ENCODE data around the gene KRTAP4-4. TPM values are rescaled to one million over a fixed set of nuclear protein-coding genes. Genes with fewer than 3 reads are reported as not detected.

The KRTAP4-4 gene
- total RNA-seq, 4 donors from 2014 or later, result not detected

- TF ChIP-seq EP300 (IDR thresholded peaks at IDR 0.05), result no peak
- TF ChIP-seq POLR2AphosphoS5 (IDR thresholded peaks at IDR 0.05), result no peak
- TF ChIP-seq CTCF (IDR thresholded peaks at IDR 0.05), result no peak
- no peak for TF ChIP-seq POLR2A (IDR thresholded peaks at IDR 0.05; ENCODE audit: low read depth)
- no peaks in the 10 kb centered on the region for H3K4me1 ChIP-seq
- H3K4me3 ChIP-seq, result no peak overlapping the region
- no peaks in the 10 kb centered on the region for H3K36me3 ChIP-seq
- H3K27me3 ChIP-seq, result peaks cover 0 to 12% (median 0%) of the 10 kb centered on the region in 4 donors
- WGBS, result 68% methylated on average over 2 of the region's 2 CpGs
- no peak overlapping the region for H3K27ac ChIP-seq (replicated peaks in 1 of 4)
- no peak for DNase-seq (ENCODE audit: extremely low spot score)
- H3K9me3 ChIP-seq, result no peaks in the 10 kb centered on the region
- intact Hi-C loops (cut with DNase I), result no loop called here
These were observed 49.2 kb downstream of the KRTAP4-4 start for GRCh38 chr17:41111151-41111885.

Small RNAs within 50 kb of the gene (small RNA-seq; reads per million reads assigned to genes)
- gene KRTAP4-17P, result 0 reads per million in 3 donors

Other genes starting within 250 kb of the KRTAP4-4 start
- gene KRT23, start 223.1 kb downstream of the KRTAP4-4 start, total RNA-seq, result under 1 TPM in 1 of 4 donors, not detected in 3; 0.50 TPM
- not detected for gene KRT39, start 193.8 kb downstream of the KRTAP4-4 start, total RNA-seq
- not detected for gene KRT40, start 176.4 kb downstream of the KRTAP4-4 start, total RNA-seq
- gene KRTAP3-3, start 166.6 kb downstream of the KRTAP4-4 start, total RNA-seq, result not detected
- gene KRTAP3-2, start 160.8 kb downstream of the KRTAP4-4 start, total RNA-seq, result not detected
- not detected for gene KRTAP3-1, start 151.6 kb downstream of the KRTAP4-4 start, total RNA-seq
- not detected for gene KRTAP1-5, start 133.5 kb downstream of the KRTAP4-4 start, total RNA-seq
- not detected for gene KRTAP1-4, start 130.6 kb downstream of the KRTAP4-4 start, total RNA-seq
- gene KRTAP1-3, start 125.9 kb downstream of the KRTAP4-4 start, total RNA-seq, result not detected
- not detected for gene KRTAP1-1, start 119.3 kb downstream of the KRTAP4-4 start, total RNA-seq
- gene KRTAP2-1, start 113.4 kb downstream of the KRTAP4-4 start, total RNA-seq, result not detected
- not detected for gene KRTAP2-2, start 105.5 kb downstream of the KRTAP4-4 start, total RNA-seq
- not detected for gene KRTAP2-3, start 100.6 kb downstream of the KRTAP4-4 start, total RNA-seq
- not detected for gene KRTAP2-4, start 94.9 kb downstream of the KRTAP4-4 start, total RNA-seq
- gene KRTAP4-7, start 76.6 kb downstream of the KRTAP4-4 start, total RNA-seq, result not detected
- gene KRTAP4-8, start 62.6 kb downstream of the KRTAP4-4 start, total RNA-seq, result not detected
- gene KRTAP4-16, start 58.5 kb downstream of the KRTAP4-4 start, total RNA-seq, result not detected
- gene KRTAP4-9, start 55.4 kb downstream of the KRTAP4-4 start, total RNA-seq, result not detected
- not detected for gene KRTAP4-11, start 42.4 kb downstream of the KRTAP4-4 start, total RNA-seq
- gene KRTAP4-12, start 36.6 kb downstream of the KRTAP4-4 start, total RNA-seq, result not detected
- gene KRTAP4-6, start 20.2 kb downstream of the KRTAP4-4 start, total RNA-seq, result not detected
- gene KRTAP4-5, start 10.9 kb downstream of the KRTAP4-4 start, total RNA-seq, result not detected
- not detected for gene KRTAP4-3, start 7.5 kb upstream of the KRTAP4-4 start, total RNA-seq
- not detected for gene KRTAP4-2, start 17.5 kb upstream of the KRTAP4-4 start, total RNA-seq
- gene KRTAP4-1, start 24.2 kb upstream of the KRTAP4-4 start, total RNA-seq, result not detected
- not detected for gene KRTAP9-1, start 29.1 kb upstream of the KRTAP4-4 start, total RNA-seq
- not detected for gene KRTAP9-2, start 65.9 kb upstream of the KRTAP4-4 start, total RNA-seq
- not detected for gene KRTAP9-3, start 71.7 kb upstream of the KRTAP4-4 start, total RNA-seq
- not detected for gene KRTAP9-8, start 77.3 kb upstream of the KRTAP4-4 start, total RNA-seq
- gene KRTAP9-4, start 88.9 kb upstream of the KRTAP4-4 start, total RNA-seq, result not detected
- not detected for gene KRTAP9-9, start 94.6 kb upstream of the KRTAP4-4 start, total RNA-seq
- not detected for gene KRTAP9-6, start 104.6 kb upstream of the KRTAP4-4 start, total RNA-seq
- not detected for gene KRTAP9-7, start 115.0 kb upstream of the KRTAP4-4 start, total RNA-seq
- not detected for gene KRTAP29-1, start 142.1 kb upstream of the KRTAP4-4 start, total RNA-seq
- not detected for gene KRTAP16-1, start 148.6 kb upstream of the KRTAP4-4 start, total RNA-seq
- not detected for gene KRTAP17-1, start 155.0 kb upstream of the KRTAP4-4 start, total RNA-seq
- gene KRT33A, start 190.1 kb upstream of the KRTAP4-4 start, total RNA-seq, result not detected
- gene KRT33B, start 209.1 kb upstream of the KRTAP4-4 start, total RNA-seq, result not detected
- gene KRT34, start 221.6 kb upstream of the KRTAP4-4 start, total RNA-seq, result not detected
- gene KRT31, start 236.9 kb upstream of the KRTAP4-4 start, total RNA-seq, result not detected